ENCODE measurements around the gene ACOXL. TPM values are rescaled to one million over a fixed set of nuclear protein-coding genes. Genes with fewer than 3 reads are reported as not detected.

ACOXL gene
- total RNA-seq, 4 donors from 2014 or later = not detected

GRCh38 chr2:111164078-111164477 is 431.7 kb downstream of the ACOXL start:
- Histone ChIP-seq H3K4me3 (no peak overlapping the region), H3K4me1 (peaks cover 0 to 6% (median 0%) of the 10 kb centered on the region in 4 donors), H3K9me3 (no peaks in the 10 kb centered on the region), H3K27me3 (no peaks in the 10 kb centered on the region), H3K36me3 (peaks cover 0 to 33% (median 0%) of the 10 kb centered on the region in 3 donors), H3K27ac (no peak overlapping the region)
- TF ChIP-seq POLR2A (IDR thresholded peaks at IDR 0.05) (no peak), CTCF (IDR thresholded peaks at IDR 0.05) (no peak)
- DNase-seq = no peak

- Histone ChIP-seq H3K4me1 (no peaks in the 10 kb centered on the region), H3K27ac (no peak overlapping the region), H3K4me3 (no peak overlapping the region), H3K36me3 (peaks cover 0 to 25% (median 0%) of the 10 kb centered on the region in 3 donors), H3K27me3 (no peaks in the 10 kb centered on the region), H3K9me3 (no peaks in the 10 kb centered on the region)
- TF ChIP-seq CTCF (IDR thresholded peaks at IDR 0.05) (no peak), POLR2A (IDR thresholded peaks at IDR 0.05) (no peak)
- no peak for DNase-seq
Measured at GRCh38 chr2:111165084-111165483, 432.7 kb downstream of the ACOXL start.

- Histone ChIP-seq H3K36me3 (peaks cover 0 to 25% (median 0%) of the 10 kb centered on the region in 3 donors), H3K4me3 (no peak overlapping the region), H3K27me3 (no peaks in the 10 kb centered on the region), H3K4me1 (no peaks in the 10 kb centered on the region), H3K27ac (no peak overlapping the region), H3K9me3 (no peaks in the 10 kb centered on the region)
- DNase-seq = no peak
- TF ChIP-seq CTCF (IDR thresholded peaks at IDR 0.05) = no peak
- no peak for TF ChIP-seq POLR2A (IDR thresholded peaks at IDR 0.05)
Measured at GRCh38 chr2:111166115-111166514, 433.7 kb downstream of the ACOXL start.

GRCh38 chr2:111167076-111167862 is 434.9 kb downstream of the ACOXL start:
- Histone ChIP-seq H3K4me1 (no peaks in the 10 kb centered on the region), H3K9me3 (no peaks in the 10 kb centered on the region), H3K4me3 (no peak overlapping the region), H3K27ac (no peak overlapping the region), H3K27me3 (no peaks in the 10 kb centered on the region), H3K36me3 (peaks cover 0 to 25% (median 0%) of the 10 kb centered on the region in 3 donors)
- TF ChIP-seq CTCF (IDR thresholded peaks at IDR 0.05) (no peak), POLR2A (IDR thresholded peaks at IDR 0.05) (no peak)
- no peak for DNase-seq

GRCh38 chr2:111167863-111168162 is 435.4 kb downstream of the ACOXL start:
- no peak for DNase-seq
- TF ChIP-seq CTCF (IDR thresholded peaks at IDR 0.05) (no peak), POLR2A (IDR thresholded peaks at IDR 0.05) (no peak)
- H3K27ac ChIP-seq = no peak overlapping the region
- H3K36me3 ChIP-seq = peaks cover 0 to 25% (median 0%) of the 10 kb centered on the region in 3 donors
- H3K9me3 ChIP-seq = no peaks in the 10 kb centered on the region
- no peak overlapping the region for H3K4me3 ChIP-seq
- H3K27me3 ChIP-seq = no peaks in the 10 kb centered on the region
- H3K4me1 ChIP-seq = no peaks in the 10 kb centered on the region

Other genes starting within 250 kb of the ACOXL start
- 10 to 100 TPM; 56.6 to 89.1 (median 78.7) TPM for gene RGPD6, start 155.4 kb upstream of the ACOXL start, total RNA-seq
- 1 to 10 TPM; 4.0 to 9.1 (median 5.2) TPM for gene BUB1, start 54.5 kb upstream of the ACOXL start, total RNA-seq